ENCODE results near the gene PRKG1. TPM values are rescaled to one million over a fixed set of nuclear protein-coding genes. Genes with fewer than 3 reads are reported as not detected.
A peak's percentile ranks its signal among the peaks of the same experiment; 100 is the strongest.

Gene PRKG1
- total RNA-seq, 1 experiment from 2014 or later = 16.5 TPM

DNA sequence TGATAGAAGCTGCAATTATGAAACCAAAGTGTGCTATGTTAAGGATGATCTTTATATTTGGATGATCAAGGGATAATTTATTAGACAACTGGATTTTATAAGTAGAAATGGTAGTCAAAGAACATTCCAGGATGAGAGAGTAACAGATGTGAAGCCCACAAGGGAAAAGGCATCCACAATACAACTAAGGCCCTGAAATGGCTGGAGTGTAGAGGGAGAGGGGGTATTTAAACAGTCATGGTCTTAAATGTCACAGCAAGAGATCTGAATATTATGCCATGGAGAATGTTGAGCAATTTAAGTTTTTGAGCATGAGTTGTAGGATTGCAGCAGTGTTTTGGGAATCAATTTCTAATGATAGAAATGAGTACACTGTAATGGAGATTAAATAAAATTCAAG is 957.5 kb downstream of the PRKG1 start (continued):
- TF ChIP-seq, protein P1, sequence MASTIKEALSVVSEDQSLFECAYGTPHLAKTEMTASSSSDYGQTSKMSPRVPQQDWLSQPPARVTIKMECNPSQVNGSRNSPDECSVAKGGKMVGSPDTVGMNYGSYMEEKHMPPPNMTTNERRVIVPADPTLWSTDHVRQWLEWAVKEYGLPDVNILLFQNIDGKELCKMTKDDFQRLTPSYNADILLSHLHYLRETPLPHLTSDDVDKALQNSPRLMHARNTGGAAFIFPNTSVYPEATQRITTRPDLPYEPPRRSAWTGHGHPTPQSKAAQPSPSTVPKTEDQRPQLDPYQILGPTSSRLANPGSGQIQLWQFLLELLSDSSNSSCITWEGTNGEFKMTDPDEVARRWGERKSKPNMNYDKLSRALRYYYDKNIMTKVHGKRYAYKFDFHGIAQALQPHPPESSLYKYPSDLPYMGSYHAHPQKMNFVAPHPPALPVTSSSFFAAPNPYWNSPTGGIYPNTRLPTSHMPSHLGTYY (CRISPR knock-in tag; IDR thresholded peaks at IDR 0.05) = peak; percentile 18; the same call in 1 of the 2 replicates
- peak; percentile 94 for TF ChIP-seq NFATC4 (CRISPR knock-in tag; IDR thresholded peaks at IDR 0.05)
- peak; percentile 86 for TF ChIP-seq ZNF671 (CRISPR knock-in tag; IDR thresholded peaks at IDR 0.05)
- no peak for TF ChIP-seq TEAD4 (CRISPR knock-in tag; IDR thresholded peaks at IDR 0.05)
- TF ChIP-seq, protein P2, sequence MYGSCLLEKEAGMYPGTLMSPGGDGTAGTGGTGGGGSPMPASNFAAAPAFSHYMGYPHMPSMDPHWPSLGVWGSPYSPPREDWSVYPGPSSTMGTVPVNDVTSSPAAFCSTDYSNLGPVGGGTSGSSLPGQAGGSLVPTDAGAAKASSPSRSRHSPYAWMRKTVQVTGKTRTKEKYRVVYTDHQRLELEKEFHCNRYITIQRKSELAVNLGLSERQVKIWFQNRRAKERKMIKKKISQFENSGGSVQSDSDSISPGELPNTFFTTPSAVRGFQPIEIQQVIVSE (CRISPR knock-in tag; IDR thresholded peaks at IDR 0.05; ENCODE audit: borderline replicate concordance) = no peak
- no peak for TF ChIP-seq ATF1 (CRISPR knock-in tag; IDR thresholded peaks at IDR 0.05)
- TF ChIP-seq SP1 (CRISPR knock-in tag; conservative IDR thresholded peaks at IDR 0.05) = no peak; the same call in 1 of the 2 replicates
- TF ChIP-seq ZNF219 (CRISPR knock-in tag; IDR thresholded peaks at IDR 0.05; ENCODE audit: borderline replicate concordance) = no peak
- no peak for TF ChIP-seq NR3C1 (CRISPR knock-in tag; conservative IDR thresholded peaks at IDR 0.05; ENCODE audit: low read depth)
- no peak for TF ChIP-seq NFE2L1 (CRISPR knock-in tag; IDR thresholded peaks at IDR 0.05)
- no peak for TF ChIP-seq CREB1 (CRISPR knock-in tag; IDR thresholded peaks at IDR 0.05)
- TF ChIP-seq ZNF232 (CRISPR knock-in tag; IDR thresholded peaks at IDR 0.05) = no peak
- no peak for TF ChIP-seq KAT7 (CRISPR knock-in tag; IDR thresholded peaks at IDR 0.05; ENCODE audit: borderline replicate concordance)
- TF ChIP-seq, protein P3, sequence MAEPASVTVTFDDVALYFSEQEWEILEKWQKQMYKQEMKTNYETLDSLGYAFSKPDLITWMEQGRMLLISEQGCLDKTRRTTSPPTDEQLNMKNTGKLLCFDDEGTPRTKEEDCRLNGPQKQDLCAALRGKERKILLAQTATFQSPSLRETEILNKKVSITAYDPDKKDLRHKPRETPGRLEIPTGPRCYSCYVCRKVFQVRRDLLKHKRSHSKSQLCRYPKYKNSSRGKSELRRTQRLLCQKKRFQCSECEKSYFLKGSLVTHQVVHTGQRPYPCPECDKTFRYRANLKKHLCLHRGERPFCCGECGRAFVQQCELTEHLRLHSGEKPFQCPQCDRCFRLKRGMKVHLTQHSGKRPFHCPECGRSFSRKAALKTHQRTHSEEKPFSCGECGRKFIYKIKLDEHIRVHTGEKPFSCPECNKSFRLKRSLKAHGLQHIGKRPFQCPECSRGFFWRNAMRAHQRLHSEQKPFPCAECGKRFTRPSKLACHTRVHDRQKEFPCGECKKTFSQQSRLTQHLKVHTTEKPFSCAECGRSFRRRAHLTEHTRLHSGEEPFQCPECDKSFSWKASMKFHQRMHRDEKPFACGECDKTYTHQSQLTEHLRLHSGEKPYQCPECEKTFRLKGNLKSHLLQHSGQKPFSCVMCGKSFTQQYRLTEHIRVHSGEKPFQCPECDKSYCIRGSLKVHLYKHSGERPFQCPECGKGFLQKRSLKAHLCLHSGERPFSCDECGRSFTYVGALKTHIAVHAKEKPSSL (CRISPR knock-in tag; conservative IDR thresholded peaks at IDR 0.05) = peak; percentile 81; the same call in 1 of the 2 replicates
- TF ChIP-seq, protein P4, sequence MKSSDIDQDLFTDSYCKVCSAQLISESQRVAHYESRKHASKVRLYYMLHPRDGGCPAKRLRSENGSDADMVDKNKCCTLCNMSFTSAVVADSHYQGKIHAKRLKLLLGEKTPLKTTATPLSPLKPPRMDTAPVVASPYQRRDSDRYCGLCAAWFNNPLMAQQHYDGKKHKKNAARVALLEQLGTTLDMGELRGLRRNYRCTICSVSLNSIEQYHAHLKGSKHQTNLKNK (CRISPR knock-in tag; IDR thresholded peaks at IDR 0.05) = peak; percentile 74
- no peak for TF ChIP-seq OVOL2 (CRISPR knock-in tag; IDR thresholded peaks at IDR 0.05; ENCODE audit: borderline replicate concordance)
- no peak for TF ChIP-seq ZNF317 (CRISPR knock-in tag; IDR thresholded peaks at IDR 0.05; ENCODE audit: borderline replicate concordance, low read depth)
- TF ChIP-seq SMAD3 (CRISPR knock-in tag; IDR thresholded peaks at IDR 0.05; ENCODE audit: borderline replicate concordance) = no peak
- TF ChIP-seq SMAD4 (CRISPR knock-in tag; IDR thresholded peaks at IDR 0.05) = no peak
- peak; percentile 39; the same call in 1 of the 2 replicates for TF ChIP-seq TEAD1 (CRISPR knock-in tag; IDR thresholded peaks at IDR 0.05)
- TF ChIP-seq HMGA2 (CRISPR knock-in tag; IDR thresholded peaks at IDR 0.05) = no peak
- no peak for TF ChIP-seq ZNF423 (CRISPR knock-in tag; IDR thresholded peaks at IDR 0.05)
- TF ChIP-seq, protein P5, sequence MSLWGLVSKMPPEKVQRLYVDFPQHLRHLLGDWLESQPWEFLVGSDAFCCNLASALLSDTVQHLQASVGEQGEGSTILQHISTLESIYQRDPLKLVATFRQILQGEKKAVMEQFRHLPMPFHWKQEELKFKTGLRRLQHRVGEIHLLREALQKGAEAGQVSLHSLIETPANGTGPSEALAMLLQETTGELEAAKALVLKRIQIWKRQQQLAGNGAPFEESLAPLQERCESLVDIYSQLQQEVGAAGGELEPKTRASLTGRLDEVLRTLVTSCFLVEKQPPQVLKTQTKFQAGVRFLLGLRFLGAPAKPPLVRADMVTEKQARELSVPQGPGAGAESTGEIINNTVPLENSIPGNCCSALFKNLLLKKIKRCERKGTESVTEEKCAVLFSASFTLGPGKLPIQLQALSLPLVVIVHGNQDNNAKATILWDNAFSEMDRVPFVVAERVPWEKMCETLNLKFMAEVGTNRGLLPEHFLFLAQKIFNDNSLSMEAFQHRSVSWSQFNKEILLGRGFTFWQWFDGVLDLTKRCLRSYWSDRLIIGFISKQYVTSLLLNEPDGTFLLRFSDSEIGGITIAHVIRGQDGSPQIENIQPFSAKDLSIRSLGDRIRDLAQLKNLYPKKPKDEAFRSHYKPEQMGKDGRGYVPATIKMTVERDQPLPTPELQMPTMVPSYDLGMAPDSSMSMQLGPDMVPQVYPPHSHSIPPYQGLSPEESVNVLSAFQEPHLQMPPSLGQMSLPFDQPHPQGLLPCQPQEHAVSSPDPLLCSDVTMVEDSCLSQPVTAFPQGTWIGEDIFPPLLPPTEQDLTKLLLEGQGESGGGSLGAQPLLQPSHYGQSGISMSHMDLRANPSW (CRISPR knock-in tag; conservative IDR thresholded peaks at IDR 0.05; ENCODE audit: low read depth) = no peak
- TF ChIP-seq, protein P6, sequence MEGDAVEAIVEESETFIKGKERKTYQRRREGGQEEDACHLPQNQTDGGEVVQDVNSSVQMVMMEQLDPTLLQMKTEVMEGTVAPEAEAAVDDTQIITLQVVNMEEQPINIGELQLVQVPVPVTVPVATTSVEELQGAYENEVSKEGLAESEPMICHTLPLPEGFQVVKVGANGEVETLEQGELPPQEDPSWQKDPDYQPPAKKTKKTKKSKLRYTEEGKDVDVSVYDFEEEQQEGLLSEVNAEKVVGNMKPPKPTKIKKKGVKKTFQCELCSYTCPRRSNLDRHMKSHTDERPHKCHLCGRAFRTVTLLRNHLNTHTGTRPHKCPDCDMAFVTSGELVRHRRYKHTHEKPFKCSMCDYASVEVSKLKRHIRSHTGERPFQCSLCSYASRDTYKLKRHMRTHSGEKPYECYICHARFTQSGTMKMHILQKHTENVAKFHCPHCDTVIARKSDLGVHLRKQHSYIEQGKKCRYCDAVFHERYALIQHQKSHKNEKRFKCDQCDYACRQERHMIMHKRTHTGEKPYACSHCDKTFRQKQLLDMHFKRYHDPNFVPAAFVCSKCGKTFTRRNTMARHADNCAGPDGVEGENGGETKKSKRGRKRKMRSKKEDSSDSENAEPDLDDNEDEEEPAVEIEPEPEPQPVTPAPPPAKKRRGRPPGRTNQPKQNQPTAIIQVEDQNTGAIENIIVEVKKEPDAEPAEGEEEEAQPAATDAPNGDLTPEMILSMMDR (IDR thresholded peaks at IDR 0.05) = no peak
- no peak for TF ChIP-seq RORB (CRISPR knock-in tag; IDR thresholded peaks at IDR 0.05)
- no peak for TF ChIP-seq MXD4 (CRISPR knock-in tag; IDR thresholded peaks at IDR 0.05; ENCODE audit: borderline replicate concordance)
- no peak for TF ChIP-seq JAZF1 (CRISPR knock-in tag; IDR thresholded peaks at IDR 0.05)
- TF ChIP-seq ETV6 (CRISPR knock-in tag; IDR thresholded peaks at IDR 0.05) = no peak
- TF ChIP-seq GABPB1 (CRISPR knock-in tag; IDR thresholded peaks at IDR 0.05) = no peak
- TF ChIP-seq, protein P7, sequence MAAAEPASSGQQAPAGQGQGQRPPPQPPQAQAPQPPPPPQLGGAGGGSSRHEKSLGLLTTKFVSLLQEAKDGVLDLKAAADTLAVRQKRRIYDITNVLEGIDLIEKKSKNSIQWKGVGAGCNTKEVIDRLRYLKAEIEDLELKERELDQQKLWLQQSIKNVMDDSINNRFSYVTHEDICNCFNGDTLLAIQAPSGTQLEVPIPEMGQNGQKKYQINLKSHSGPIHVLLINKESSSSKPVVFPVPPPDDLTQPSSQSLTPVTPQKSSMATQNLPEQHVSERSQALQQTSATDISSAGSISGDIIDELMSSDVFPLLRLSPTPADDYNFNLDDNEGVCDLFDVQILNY (CRISPR knock-in tag; IDR thresholded peaks at IDR 0.05) = no peak
- TF ChIP-seq EMX1 (CRISPR knock-in tag; IDR thresholded peaks at IDR 0.05) = no peak

All from WTC11 (cell line).